WERI-Rb-1 (cell line): Measurements from ENCODE around the gene EHMT2.

Source experiments
- DNase-seq: peaks from one replicate; pipeline ENCODE4 v3.0.0-alpha.2; 2020
- H3K27ac ChIP-seq: fragments of 250-450 bp; sonication (Bioruptor Pico); 2 replicates; pipeline ENCODE4 v1.5.1; 2020; ENCODE audit warnings: mild to moderate bottlenecking, moderate library complexity
- H3K27me3 ChIP-seq: fragments of 250-450 bp; sonication (Bioruptor Pico); 2 replicates; pipeline ENCODE4 v1.5.1; 2021; ENCODE audit warnings: mild to moderate bottlenecking, low read depth, moderate library complexity; ENCODE audit not compliant: insufficient read depth, severe bottlenecking
- H3K36me3 ChIP-seq: fragments of 250-450 bp; sonication (Bioruptor Pico); 2 replicates; pipeline ENCODE4 v1.5.1; 2020; ENCODE audit warnings: mild to moderate bottlenecking, moderate library complexity
- H3K4me3 ChIP-seq: 2 replicates; pipeline ENCODE4 v1.5.1; 2011; ENCODE audit warnings: low read depth, mild to moderate bottlenecking, control low read depth, low read length
- H3K9me3 ChIP-seq: fragments of 250-450 bp; sonication (Bioruptor Pico); 2 replicates; pipeline ENCODE4 v1.5.1; 2021; ENCODE audit warnings: mild to moderate bottlenecking, moderate library complexity; ENCODE audit not compliant: severe bottlenecking
- TF ChIP-seq, protein P1 (sequence below): IDR thresholded peaks from 2 replicates; pipeline ENCODE4 v1.5.1; 2011; ENCODE audit warnings: low read depth, mild to moderate bottlenecking, control low read depth, inconsistent platforms, low read length

EHMT2 gene

DNA sequence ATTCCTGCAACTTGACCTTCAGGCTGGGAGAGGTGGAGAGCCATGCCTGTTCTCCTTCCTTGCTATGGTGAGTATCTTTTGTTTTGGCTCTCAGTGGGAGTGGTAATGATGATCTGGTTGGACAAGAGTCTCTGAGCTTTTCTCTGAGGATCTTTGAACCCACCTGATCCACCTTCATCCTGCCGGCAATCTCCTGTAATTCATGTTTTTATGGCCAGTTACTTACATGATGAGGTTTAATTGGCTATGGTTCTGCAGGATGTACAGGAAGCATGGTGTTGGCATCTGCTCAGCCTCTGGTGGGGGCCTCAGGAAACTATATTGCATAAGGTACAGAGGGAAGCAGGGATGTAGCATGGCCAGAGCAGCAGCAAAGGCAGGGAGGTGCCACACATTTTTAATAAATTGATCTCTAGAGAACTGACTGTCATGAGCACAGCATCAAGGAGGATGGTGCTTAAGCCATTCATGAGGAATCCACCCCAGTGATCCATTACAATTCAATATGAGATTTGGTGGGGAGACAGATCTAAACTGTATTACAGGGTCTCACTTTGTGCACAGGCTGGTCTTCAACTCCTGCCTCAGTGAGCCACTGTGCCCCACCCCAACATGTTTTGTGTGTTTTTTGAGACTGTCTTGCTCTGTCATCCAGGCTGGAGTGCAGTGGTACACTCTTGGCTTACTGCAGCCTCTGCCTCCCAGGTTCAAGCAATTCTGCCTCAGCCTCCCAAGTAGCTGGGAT, 60.0 kb downstream of the EHMT2 start:
- no peak for DNase-seq
- Histone ChIP-seq H3K9me3 (peaks cover 2% of the 10 kb centered on the region), H3K36me3 (peaks cover 76% of the 10 kb centered on the region), H3K27me3 (no peaks in the 10 kb centered on the region), H3K27ac (no peak overlapping the region), H3K4me3 (peak overlapping the region; percentile 2; the same call in 1 of the 2 replicates)
- TF ChIP-seq, protein P1, sequence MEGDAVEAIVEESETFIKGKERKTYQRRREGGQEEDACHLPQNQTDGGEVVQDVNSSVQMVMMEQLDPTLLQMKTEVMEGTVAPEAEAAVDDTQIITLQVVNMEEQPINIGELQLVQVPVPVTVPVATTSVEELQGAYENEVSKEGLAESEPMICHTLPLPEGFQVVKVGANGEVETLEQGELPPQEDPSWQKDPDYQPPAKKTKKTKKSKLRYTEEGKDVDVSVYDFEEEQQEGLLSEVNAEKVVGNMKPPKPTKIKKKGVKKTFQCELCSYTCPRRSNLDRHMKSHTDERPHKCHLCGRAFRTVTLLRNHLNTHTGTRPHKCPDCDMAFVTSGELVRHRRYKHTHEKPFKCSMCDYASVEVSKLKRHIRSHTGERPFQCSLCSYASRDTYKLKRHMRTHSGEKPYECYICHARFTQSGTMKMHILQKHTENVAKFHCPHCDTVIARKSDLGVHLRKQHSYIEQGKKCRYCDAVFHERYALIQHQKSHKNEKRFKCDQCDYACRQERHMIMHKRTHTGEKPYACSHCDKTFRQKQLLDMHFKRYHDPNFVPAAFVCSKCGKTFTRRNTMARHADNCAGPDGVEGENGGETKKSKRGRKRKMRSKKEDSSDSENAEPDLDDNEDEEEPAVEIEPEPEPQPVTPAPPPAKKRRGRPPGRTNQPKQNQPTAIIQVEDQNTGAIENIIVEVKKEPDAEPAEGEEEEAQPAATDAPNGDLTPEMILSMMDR, result no peak

DNA sequence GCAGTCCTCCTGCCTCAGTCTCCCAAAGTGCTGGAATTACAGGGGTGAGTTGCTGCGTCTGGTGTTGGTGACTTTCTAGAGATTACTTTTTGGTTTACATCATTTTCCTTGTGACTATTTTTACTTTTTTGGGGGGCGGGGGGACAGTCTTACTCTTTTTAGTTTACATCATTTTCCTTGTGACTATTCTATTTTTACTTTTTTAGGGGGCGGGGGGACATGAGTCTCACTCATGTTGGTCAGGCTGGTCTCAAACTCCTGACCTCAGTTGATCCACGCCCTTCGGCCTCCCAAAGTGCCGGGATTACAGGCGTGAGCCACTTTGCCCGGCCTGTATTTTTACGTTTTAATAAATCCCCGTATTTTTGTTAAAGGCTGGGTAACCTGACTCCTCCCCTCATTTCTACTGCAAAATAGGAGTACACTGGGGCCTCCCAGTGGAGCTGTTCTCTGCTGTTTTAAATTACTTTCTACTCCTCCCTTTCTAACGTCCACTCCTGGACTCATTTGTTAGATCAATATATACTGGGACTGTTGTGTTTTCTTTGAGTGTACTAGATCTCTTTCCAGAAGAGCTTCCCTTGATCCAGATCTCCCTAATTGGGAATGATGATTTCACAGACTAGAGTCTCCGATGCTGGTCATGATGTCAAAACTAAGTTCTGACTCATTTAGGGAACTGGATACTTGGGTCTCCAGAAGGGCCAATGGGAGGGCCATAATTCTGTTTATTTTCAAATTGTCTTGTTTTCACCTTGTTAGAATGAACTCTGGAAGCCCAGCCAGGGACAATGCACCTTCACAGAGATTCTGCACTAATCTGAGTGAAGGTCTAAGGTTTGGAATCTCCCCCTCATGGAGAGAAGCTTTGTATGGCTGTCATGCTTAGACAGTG, 60.8 kb downstream of the EHMT2 start:
- peaks cover 2% of the 10 kb centered on the region for H3K9me3 ChIP-seq
- H3K36me3 ChIP-seq, result peaks cover 69% of the 10 kb centered on the region
- no peak for DNase-seq
- TF ChIP-seq, protein P1, result no peak
- H3K4me3 ChIP-seq, result peak overlapping the region; percentile 93
- no peaks in the 10 kb centered on the region for H3K27me3 ChIP-seq
- peak overlapping the region; percentile 98 for H3K27ac ChIP-seq

DNA sequence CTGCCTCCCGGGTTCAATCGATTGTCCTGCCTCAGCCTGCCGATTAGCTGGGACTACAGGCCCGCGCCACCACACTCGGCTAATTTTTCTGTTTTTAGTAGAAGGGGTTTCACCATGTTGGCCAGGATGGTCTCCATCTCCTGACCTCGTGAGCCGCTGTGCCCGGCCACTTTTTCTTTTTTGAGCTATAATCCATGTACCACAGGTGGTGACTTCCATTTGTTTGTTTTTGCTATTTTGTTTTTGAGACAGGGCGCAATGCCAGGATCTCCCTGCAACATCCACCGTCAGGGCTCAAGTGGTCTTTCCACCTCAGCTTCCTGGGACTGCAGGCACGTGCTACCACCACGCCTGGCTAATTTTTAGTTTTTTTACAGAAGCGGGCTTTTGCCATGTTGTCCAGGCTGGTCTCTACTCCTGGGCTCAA, 61.4 kb downstream of the EHMT2 start:
- DNase-seq, result no peak
- H3K4me3 ChIP-seq, result peak overlapping the region; percentile 93
- H3K36me3 ChIP-seq, result peaks cover 62% of the 10 kb centered on the region
- peaks cover 2% of the 10 kb centered on the region for H3K9me3 ChIP-seq
- TF ChIP-seq, protein P1, result no peak
- peak overlapping the region; percentile 98 for H3K27ac ChIP-seq
- H3K27me3 ChIP-seq, result no peaks in the 10 kb centered on the region

DNA sequence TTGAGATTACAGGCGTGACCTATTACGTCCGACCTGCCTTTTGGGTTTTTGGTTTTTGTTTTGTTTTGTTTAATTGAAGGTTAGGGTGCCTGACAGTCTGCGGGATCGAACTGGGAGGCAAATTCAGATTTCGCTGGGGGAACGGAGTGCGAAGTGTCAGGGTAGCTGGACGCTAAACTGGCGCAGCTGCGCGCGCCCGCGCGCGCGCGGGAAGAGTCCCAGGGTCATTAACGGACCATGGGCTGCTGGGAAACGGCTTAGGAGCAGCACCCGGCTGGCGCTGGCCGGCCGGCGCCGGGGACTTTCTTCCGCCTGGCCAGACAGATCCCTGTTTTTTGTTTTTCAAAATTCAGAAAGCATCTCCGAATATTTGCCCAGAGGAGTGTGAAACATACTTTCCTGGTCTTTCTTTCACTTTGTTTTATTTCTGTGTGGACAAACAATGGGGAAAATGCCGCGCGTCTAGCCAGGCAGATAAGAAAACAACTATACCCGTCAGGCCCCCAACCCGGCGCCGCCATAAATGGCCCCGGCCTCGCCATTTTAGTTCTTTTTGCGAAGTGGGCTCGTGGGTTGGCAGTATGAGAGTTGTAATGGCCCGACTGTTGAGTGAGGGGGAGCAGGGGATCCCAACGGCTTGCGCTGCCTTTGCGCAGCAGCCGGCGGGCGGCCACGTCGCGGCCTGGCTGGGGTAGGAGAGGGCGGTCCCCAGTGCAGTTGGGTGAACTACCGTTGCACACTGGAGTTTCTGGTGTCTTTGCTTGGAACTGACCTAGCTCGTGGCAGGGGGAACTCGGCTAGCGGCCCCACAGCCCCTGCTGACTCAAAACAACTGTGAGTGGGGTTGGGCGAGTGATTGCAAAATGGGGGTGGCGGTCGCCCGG, 62.9 kb downstream of the EHMT2 start:
- peak overlapping the region; percentile 93 for H3K4me3 ChIP-seq
- no peaks in the 10 kb centered on the region for H3K27me3 ChIP-seq
- peaks cover 2% of the 10 kb centered on the region for H3K9me3 ChIP-seq
- peak overlapping the region; percentile 98 for H3K27ac ChIP-seq
- TF ChIP-seq, protein P1, result no peak
- DNase-seq, result peak; percentile 98
- peaks cover 48% of the 10 kb centered on the region for H3K36me3 ChIP-seq

DNA sequence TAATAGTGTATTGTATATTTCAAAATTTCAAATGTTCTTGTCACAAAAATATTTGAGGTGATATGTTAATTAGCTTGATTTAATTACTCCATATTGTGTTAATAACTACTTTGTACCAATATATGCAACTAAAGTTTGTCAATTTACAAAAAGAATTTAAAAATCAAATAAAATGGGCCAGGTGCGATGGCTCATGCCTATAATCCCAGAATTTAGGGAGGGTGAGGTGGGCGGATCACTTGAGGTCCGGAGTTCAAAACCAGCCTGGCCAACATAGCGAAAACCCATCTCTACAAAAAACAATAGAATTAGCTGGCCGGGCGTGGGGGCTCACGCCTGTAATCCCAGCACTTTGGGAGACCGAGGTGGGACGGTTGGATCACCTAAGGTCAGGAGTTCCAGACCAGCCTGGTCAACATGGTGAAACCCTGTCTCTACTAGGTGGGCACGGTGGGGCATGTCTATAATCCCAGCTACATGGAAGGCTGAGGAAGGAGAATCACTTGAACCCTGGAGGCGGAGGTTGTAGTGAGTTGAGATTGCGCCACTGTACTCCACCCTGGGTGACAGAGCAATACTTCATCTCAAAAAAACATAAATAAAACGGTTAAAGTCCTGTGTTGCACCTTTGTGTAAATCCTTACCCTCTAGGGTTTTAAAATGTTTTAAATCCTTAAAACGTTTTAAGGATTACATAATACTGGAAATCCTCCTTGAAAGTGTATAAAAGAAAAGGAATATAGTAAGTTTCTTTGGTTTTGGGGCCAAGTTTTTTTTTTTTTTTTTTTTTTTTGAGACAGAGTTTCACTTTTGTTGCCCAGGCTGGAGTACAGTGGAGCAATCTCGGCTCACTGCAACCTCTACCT, 65.9 kb downstream of the EHMT2 start:
- Histone ChIP-seq H3K27me3 (no peaks in the 10 kb centered on the region), H3K36me3 (peaks cover 18% of the 10 kb centered on the region), H3K4me3 (no peak overlapping the region), H3K9me3 (peaks cover 11% of the 10 kb centered on the region), H3K27ac (no peak overlapping the region)
- no peak for DNase-seq
- TF ChIP-seq, protein P1, result no peak
